Activated naive CD4-positive, alpha-beta T cell treated with Interleukin-2 at 50 U/mL for 16 hours (primary cell): Measurements from ENCODE around the gene CACNB2.

Source experiments
- DNase-seq: peaks from one replicate; pipeline ENCODE4 v3.0.0-alpha.2; 2020

The CACNB2 gene

GRCh38 chr10:18140149-18140956 is at the start of gene CACNB2:
Gene CACNB2 (plus strand): TSS chr10:18140424.
- DNase-seq = no peak

GRCh38 chr10:18094332-18094731 is 45.9 kb upstream of the CACNB2 start:
- DNase-seq = no peak

- no peak for DNase-seq
These were observed 45.4 kb upstream of the CACNB2 start for GRCh38 chr10:18094793-18095192.

GRCh38 chr10:18097524-18097923 is 42.7 kb upstream of the CACNB2 start:
- DNase-seq = no peak

- no peak for DNase-seq
These were observed 42.0 kb upstream of the CACNB2 start for GRCh38 chr10:18098201-18098600.

- no peak for DNase-seq
These were observed 40.8 kb upstream of the CACNB2 start for GRCh38 chr10:18099415-18099814.

- no peak for DNase-seq
These were observed 39.6 kb upstream of the CACNB2 start for GRCh38 chr10:18100669-18101068.

- DNase-seq = no peak
These were observed 37.8 kb upstream of the CACNB2 start for GRCh38 chr10:18102404-18102803.

- peak; percentile 28 for DNase-seq
These were observed 35.9 kb upstream of the CACNB2 start for GRCh38 chr10:18104223-18104872.

- no peak for DNase-seq
These were observed 30.8 kb upstream of the CACNB2 start for GRCh38 chr10:18109341-18109870.

- DNase-seq = no peak
These were observed 26.3 kb upstream of the CACNB2 start for GRCh38 chr10:18113881-18114280.

- DNase-seq = no peak
These were observed 22.9 kb upstream of the CACNB2 start for GRCh38 chr10:18117276-18117675.

GRCh38 chr10:18122753-18123152 is 17.5 kb upstream of the CACNB2 start:
- DNase-seq = no peak

GRCh38 chr10:18133046-18133445 is 7.2 kb upstream of the CACNB2 start:
- DNase-seq = no peak

GRCh38 chr10:18134509-18134908 is 5.7 kb upstream of the CACNB2 start:
- DNase-seq = no peak

- no peak for DNase-seq
These were observed 5.3 kb upstream of the CACNB2 start for GRCh38 chr10:18134921-18135320.

- DNase-seq = no peak
These were observed 4.0 kb upstream of the CACNB2 start for GRCh38 chr10:18136073-18136791.

GRCh38 chr10:18137111-18137510 is 3.1 kb upstream of the CACNB2 start:
- no peak for DNase-seq

GRCh38 chr10:18140957-18141845 is 977 bp downstream of the CACNB2 start:
- no peak for DNase-seq

GRCh38 chr10:18142151-18142550 is 1.9 kb downstream of the CACNB2 start:
- DNase-seq = no peak

GRCh38 chr10:18144396-18144795 is 4.2 kb downstream of the CACNB2 start:
- DNase-seq = no peak

GRCh38 chr10:18144928-18145327 is 4.7 kb downstream of the CACNB2 start:
- DNase-seq = no peak

GRCh38 chr10:18145652-18146051 is 5.4 kb downstream of the CACNB2 start:
- DNase-seq = no peak
